Measurements from ENCODE around the gene WIZ.

The WIZ gene

DNA sequence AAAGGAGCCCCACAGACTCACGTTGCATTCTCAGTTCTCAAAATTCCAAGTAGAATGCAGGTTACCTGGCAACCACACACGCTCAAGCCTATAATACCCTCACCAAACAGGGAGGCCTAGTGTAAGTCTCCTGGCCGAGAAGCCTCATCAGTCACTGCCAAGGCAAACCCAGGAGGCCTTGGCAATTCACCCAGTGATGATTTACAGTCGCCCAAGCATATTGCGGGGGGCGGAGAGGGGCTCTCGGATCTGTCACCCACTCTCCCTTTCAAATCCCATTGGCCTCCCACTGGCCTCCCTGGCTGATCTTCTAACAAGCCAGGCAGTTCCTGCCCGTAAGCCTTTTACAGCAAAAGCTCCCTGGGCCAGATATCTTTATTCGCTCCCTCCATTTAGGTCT is 32.1 kb downstream of the WIZ start (continued):
- TF ChIP-seq ZNF175 (tag by site-specific recombination; IDR thresholded peaks at IDR 0.05): no peak
- TF ChIP-seq ZNF169 (tag by site-specific recombination; IDR thresholded peaks at IDR 0.05): no peak
- no peak for TF ChIP-seq ZBTB1 (tag by site-specific recombination; IDR thresholded peaks at IDR 0.05)
- TF ChIP-seq ZNF24 (tag by site-specific recombination; IDR thresholded peaks at IDR 0.05): no peak
- TF ChIP-seq ZNF121 (tag by site-specific recombination; IDR thresholded peaks at IDR 0.05): no peak
- no peak for TF ChIP-seq ZNF133 (tag by site-specific recombination; IDR thresholded peaks at IDR 0.05)
- TF ChIP-seq KLF7 (tag by site-specific recombination; IDR thresholded peaks at IDR 0.05; ENCODE audit: borderline replicate concordance): no peak
- TF ChIP-seq, protein P1, sequence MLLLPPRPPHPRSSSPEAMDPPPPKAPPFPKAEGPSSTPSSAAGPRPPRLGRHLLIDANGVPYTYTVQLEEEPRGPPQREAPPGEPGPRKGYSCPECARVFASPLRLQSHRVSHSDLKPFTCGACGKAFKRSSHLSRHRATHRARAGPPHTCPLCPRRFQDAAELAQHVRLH (tag by site-specific recombination; IDR thresholded peaks at IDR 0.05): no peak
- peak; percentile 95 for TF ChIP-seq GLIS1 (tag by site-specific recombination; IDR thresholded peaks at IDR 0.05)
- no peak for TF ChIP-seq ZNF585B (tag by site-specific recombination; IDR thresholded peaks at IDR 0.05)
- TF ChIP-seq, protein P2, sequence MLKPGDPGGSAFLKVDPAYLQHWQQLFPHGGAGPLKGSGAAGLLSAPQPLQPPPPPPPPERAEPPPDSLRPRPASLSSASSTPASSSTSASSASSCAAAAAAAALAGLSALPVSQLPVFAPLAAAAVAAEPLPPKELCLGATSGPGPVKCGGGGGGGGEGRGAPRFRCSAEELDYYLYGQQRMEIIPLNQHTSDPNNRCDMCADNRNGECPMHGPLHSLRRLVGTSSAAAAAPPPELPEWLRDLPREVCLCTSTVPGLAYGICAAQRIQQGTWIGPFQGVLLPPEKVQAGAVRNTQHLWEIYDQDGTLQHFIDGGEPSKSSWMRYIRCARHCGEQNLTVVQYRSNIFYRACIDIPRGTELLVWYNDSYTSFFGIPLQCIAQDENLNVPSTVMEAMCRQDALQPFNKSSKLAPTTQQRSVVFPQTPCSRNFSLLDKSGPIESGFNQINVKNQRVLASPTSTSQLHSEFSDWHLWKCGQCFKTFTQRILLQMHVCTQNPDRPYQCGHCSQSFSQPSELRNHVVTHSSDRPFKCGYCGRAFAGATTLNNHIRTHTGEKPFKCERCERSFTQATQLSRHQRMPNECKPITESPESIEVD (tag by site-specific recombination; IDR thresholded peaks at IDR 0.05): no peak
- no peak for TF ChIP-seq ZNF37A (tag by site-specific recombination; IDR thresholded peaks at IDR 0.05)
- TF ChIP-seq, protein P3, sequence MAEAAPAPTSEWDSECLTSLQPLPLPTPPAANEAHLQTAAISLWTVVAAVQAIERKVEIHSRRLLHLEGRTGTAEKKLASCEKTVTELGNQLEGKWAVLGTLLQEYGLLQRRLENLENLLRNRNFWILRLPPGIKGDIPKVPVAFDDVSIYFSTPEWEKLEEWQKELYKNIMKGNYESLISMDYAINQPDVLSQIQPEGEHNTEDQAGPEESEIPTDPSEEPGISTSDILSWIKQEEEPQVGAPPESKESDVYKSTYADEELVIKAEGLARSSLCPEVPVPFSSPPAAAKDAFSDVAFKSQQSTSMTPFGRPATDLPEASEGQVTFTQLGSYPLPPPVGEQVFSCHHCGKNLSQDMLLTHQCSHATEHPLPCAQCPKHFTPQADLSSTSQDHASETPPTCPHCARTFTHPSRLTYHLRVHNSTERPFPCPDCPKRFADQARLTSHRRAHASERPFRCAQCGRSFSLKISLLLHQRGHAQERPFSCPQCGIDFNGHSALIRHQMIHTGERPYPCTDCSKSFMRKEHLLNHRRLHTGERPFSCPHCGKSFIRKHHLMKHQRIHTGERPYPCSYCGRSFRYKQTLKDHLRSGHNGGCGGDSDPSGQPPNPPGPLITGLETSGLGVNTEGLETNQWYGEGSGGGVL (tag by site-specific recombination; IDR thresholded peaks at IDR 0.05): no peak
- TF ChIP-seq FEZF1 (tag by site-specific recombination; IDR thresholded peaks at IDR 0.05): peak; percentile 86
- TF ChIP-seq, protein P4, sequence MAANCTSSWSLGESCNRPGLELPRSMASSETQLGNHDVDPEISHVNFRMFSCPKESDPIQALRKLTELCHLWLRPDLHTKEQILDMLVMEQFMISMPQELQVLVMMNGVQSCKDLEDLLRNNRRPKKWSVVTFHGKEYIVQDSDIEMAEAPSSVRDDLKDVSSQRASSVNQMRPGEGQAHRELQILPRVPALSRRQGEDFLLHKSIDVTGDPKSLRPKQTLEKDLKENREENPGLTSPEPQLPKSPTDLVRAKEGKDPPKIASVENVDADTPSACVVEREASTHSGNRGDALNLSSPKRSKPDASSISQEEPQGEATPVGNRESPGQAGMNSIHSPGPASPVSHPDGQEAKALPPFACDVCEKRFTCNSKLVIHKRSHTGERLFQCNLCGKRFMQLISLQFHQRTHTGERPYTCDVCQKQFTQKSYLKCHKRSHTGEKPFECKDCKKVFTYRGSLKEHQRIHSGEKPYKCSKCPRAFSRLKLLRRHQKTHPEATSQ (tag by site-specific recombination; IDR thresholded peaks at IDR 0.05): no peak
- TF ChIP-seq, protein P5, sequence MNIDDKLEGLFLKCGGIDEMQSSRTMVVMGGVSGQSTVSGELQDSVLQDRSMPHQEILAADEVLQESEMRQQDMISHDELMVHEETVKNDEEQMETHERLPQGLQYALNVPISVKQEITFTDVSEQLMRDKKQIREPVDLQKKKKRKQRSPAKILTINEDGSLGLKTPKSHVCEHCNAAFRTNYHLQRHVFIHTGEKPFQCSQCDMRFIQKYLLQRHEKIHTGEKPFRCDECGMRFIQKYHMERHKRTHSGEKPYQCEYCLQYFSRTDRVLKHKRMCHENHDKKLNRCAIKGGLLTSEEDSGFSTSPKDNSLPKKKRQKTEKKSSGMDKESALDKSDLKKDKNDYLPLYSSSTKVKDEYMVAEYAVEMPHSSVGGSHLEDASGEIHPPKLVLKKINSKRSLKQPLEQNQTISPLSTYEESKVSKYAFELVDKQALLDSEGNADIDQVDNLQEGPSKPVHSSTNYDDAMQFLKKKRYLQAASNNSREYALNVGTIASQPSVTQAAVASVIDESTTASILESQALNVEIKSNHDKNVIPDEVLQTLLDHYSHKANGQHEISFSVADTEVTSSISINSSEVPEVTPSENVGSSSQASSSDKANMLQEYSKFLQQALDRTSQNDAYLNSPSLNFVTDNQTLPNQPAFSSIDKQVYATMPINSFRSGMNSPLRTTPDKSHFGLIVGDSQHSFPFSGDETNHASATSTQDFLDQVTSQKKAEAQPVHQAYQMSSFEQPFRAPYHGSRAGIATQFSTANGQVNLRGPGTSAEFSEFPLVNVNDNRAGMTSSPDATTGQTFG (tag by site-specific recombination; IDR thresholded peaks at IDR 0.05; ENCODE audit: borderline replicate concordance): no peak
- no peak for TF ChIP-seq ZNF335 (tag by site-specific recombination; conservative IDR thresholded peaks at IDR 0.05)

DNA sequence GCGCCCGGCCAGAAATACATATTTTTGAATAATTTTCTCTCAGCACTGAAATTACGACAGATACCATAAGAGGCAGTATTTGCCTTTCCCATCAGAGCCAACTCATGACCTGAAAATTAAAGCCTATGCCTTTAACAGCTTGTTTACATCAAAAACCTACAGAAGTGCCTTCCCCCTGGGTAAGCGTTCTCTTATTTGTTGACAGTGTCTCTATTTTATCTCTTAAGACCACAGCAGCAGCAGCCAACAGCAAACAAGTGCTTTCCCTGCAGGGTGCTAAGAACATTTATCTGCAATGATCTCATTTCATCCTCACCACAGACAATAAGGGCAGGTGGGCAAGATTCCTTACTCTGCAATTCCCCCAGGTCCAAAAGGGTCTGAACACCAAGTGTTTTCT is 36.9 kb downstream of the WIZ start:
- peaks cover 21% of the 10 kb centered on the region for H3K4me1 ChIP-seq (ENCODE audit: control insufficient read depth, insufficient read depth, low read length)
- peak overlapping the region; percentile 57 for H3K27ac ChIP-seq (ENCODE audit: extremely low read depth, low read depth, low read length)
- no peak overlapping the region for H3K4me3 ChIP-seq (ENCODE audit: low read depth, low read length)
- TF ChIP-seq SCRT2 (tag by site-specific recombination; IDR thresholded peaks at IDR 0.05) (peak; percentile 56; the same call in 1 of the 2 replicates), ZNF416 (tag by site-specific recombination; IDR thresholded peaks at IDR 0.05) (no peak), BCL11B (tag by site-specific recombination; IDR thresholded peaks at IDR 0.05; ENCODE audit: low read depth) (no peak), ZNF792 (tag by site-specific recombination; IDR thresholded peaks at IDR 0.05) (no peak), OSR2 (tag by site-specific recombination; IDR thresholded peaks at IDR 0.05) (peak; percentile 34; the same call in 1 of the 2 replicates), SCRT1 (tag by site-specific recombination; IDR thresholded peaks at IDR 0.05; ENCODE audit: borderline replicate concordance) (no peak), ZNF146 (tag by site-specific recombination; IDR thresholded peaks at IDR 0.05) (no peak)
- TF ChIP-seq, protein P6, sequence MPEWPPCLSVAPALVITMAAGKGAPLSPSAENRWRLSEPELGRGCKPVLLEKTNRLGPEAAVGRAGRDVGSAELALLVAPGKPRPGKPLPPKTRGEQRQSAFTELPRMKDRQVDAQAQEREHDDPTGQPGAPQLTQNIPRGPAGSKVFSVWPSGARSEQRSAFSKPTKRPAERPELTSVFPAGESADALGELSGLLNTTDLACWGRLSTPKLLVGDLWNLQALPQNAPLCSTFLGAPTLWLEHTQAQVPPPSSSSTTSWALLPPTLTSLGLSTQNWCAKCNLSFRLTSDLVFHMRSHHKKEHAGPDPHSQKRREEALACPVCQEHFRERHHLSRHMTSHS (tag by site-specific recombination; IDR thresholded peaks at IDR 0.05): no peak
- H3K36me3 ChIP-seq (ENCODE audit: control insufficient read depth in 2 of 2, insufficient read depth in 1 of 2, low read length in 2 of 2): peaks cover 29 to 48% of the 10 kb centered on the region in 2 experiments
- no peaks in the 10 kb centered on the region for H3K9me3 ChIP-seq (ENCODE audit: control insufficient read depth, insufficient read depth, low read depth, low read length)
- CTCF ChIA-PET: interaction anchor here (0.5 to 0.7 kb wide), 3 partner anchors 139 to 1302 kb away, joined by 3 read pairs; no protein-coding TSS in a partner anchor
- POLR2A ChIA-PET: no interaction called here

All from HEK293 (cell line).